Neural cell (in vitro differentiated cells): ENCODE data around the gene DCC. TPM values are rescaled to one million over a fixed set of nuclear protein-coding genes. Genes with fewer than 3 reads are reported as not detected.
"Not testable (repeated sequence)": the region's sequence is repeated elsewhere in the genome, so short reads cannot be mapped to it uniquely, and the experiment has no call there.

Experiments
- H2AFZ ChIP-seq: fragments of 200-600, 300-800 bp; sonication (generic), shearing (Covaris generic); 2 replicates; pipeline ENCODE4 v1.6.0; 2014; ENCODE audit warnings: low read depth, mild to moderate bottlenecking, antibody characterized with exemption, low read length, moderate library complexity
- H3F3A ChIP-seq: fragments of 200-600 bp; shearing (Covaris generic); 2 replicates; pipeline ENCODE4 v1.6.1; 2016; ENCODE audit warnings: mild to moderate bottlenecking, moderate library complexity, mixed read lengths, antibody characterized with exemption, low read length; ENCODE audit not compliant: insufficient read depth, poor library complexity, severe bottlenecking
- H3K27ac ChIP-seq: fragments of 200-600, 300-800 bp; sonication (generic), shearing (Covaris generic); 2 replicates; pipeline ENCODE4 v1.5.1; 2014; ENCODE audit warnings: mild to moderate bottlenecking, low read length, moderate library complexity
- H3K27me3 ChIP-seq: fragments of 300-800, 200-600 bp; sonication (generic), shearing (Covaris generic); 2 replicates; pipeline ENCODE4 v1.6.0; 2014; ENCODE audit warnings: mild to moderate bottlenecking, low read depth, low read length, moderate library complexity; ENCODE audit not compliant: insufficient read depth
- H3K36me3 ChIP-seq: fragments of 300-800, 200-600 bp; sonication (generic), shearing (Covaris generic); 2 replicates; pipeline ENCODE4 v1.5.1; 2014; ENCODE audit warnings: mild to moderate bottlenecking, antibody characterized with exemption, low read length, moderate library complexity; ENCODE audit not compliant: insufficient read depth
- H3K4me2 ChIP-seq: fragments of 300-800, 200-600 bp; sonication (generic), shearing (Covaris generic); 2 replicates; pipeline ENCODE4 v1.6.0; 2014; ENCODE audit warnings: mild to moderate bottlenecking, low read length
- H3K4me3 ChIP-seq: fragments of 300-800, 200-600 bp; sonication (generic), shearing (Covaris generic); 2 replicates; pipeline ENCODE4 v1.5.1; 2014; ENCODE audit warnings: mild to moderate bottlenecking, low read length, moderate library complexity
- H3K79me2 ChIP-seq: fragments of 200-600 bp; shearing (Covaris generic); replicated peaks from 2 replicates; pipeline ENCODE4 v1.6.0; 2014; ENCODE audit warnings: mild to moderate bottlenecking, low read length, moderate library complexity; ENCODE audit not compliant: insufficient read depth
- H3K9ac ChIP-seq: fragments of 300-800, 200-600 bp; sonication (generic), shearing (Covaris generic); 2 replicates; pipeline ENCODE4 v1.6.1; 2016; ENCODE audit warnings: mild to moderate bottlenecking, low read length, mixed read lengths
- H3K9me2 ChIP-seq: fragments of 200-600 bp; shearing (Covaris generic); 2 replicates; pipeline ENCODE4 v1.6.1; 2016; ENCODE audit warnings: mild to moderate bottlenecking, low read length, mixed read lengths; ENCODE audit not compliant: insufficient read depth
- H3K9me3 ChIP-seq: fragments of 200-600, 300-800 bp; sonication (generic), shearing (Covaris generic); 2 replicates; pipeline ENCODE4 v1.6.1; 2016; ENCODE audit warnings: mild to moderate bottlenecking, mixed run types, low read length, moderate library complexity, mixed read lengths
- H4K20me1 ChIP-seq: fragments of 200-600 bp; shearing (Covaris generic); 2 replicates; pipeline ENCODE4 v1.6.1; 2016; ENCODE audit warnings: mild to moderate bottlenecking, mixed run types; ENCODE audit not compliant: insufficient read depth
- CTCF ChIP-seq: fragments of 450-650 bp; IDR thresholded peaks from 2 replicates; pipeline ENCODE4 v1.5.1; 2014; ENCODE audit warnings: antibody characterized with exemption, mild to moderate bottlenecking, moderate library complexity; ENCODE audit not compliant: poor library complexity, severe bottlenecking
- EP300 ChIP-seq: fragments of 450-650 bp; conservative IDR thresholded peaks from 2 replicates; pipeline ENCODE4 v1.6.1; 2014; ENCODE audit warnings: antibody characterized with exemption, mild to moderate bottlenecking, moderate library complexity; ENCODE audit not compliant: poor library complexity, severe bottlenecking
- EZH2 ChIP-seq: fragments of 200-600, 300-800 bp; shearing (Covaris generic), sonication (generic); IDR thresholded peaks from 2 replicates; pipeline ENCODE4 v1.6.1; 2014; ENCODE audit warnings: antibody characterized with exemption, low read length, borderline replicate concordance, mild to moderate bottlenecking; ENCODE audit not compliant: insufficient read depth, poor library complexity, severe bottlenecking
- MXI1 ChIP-seq: fragments of 450-650 bp; conservative IDR thresholded peaks from 2 replicates; pipeline ENCODE4 v1.6.1; 2014; ENCODE audit warnings: antibody characterized with exemption, mild to moderate bottlenecking; ENCODE audit not compliant: poor library complexity, severe bottlenecking
- POLR2AphosphoS5 ChIP-seq: IDR thresholded peaks from 2 replicates; pipeline ENCODE4 v1.6.1; 2012
- RAD21 ChIP-seq: fragments of 450-650 bp; conservative IDR thresholded peaks from 2 replicates; pipeline ENCODE4 v1.6.1; 2014; ENCODE audit warnings: antibody characterized with exemption, mild to moderate bottlenecking, moderate library complexity
- REST ChIP-seq: IDR thresholded peaks from 2 replicates; pipeline ENCODE4 v1.6.1; 2012; ENCODE audit warnings: borderline replicate concordance
- SMC3 ChIP-seq: fragments of 450-650 bp; conservative IDR thresholded peaks from 2 replicates; pipeline ENCODE4 v1.6.1; 2014; ENCODE audit warnings: antibody characterized with exemption, mild to moderate bottlenecking, moderate library complexity; ENCODE audit not compliant: poor library complexity
- TAF1 ChIP-seq: IDR thresholded peaks from 2 replicates; pipeline ENCODE4 v1.6.1; 2012; ENCODE audit warnings: low read depth
- polyA plus RNA-seq: library from polyadenylated mRNA; depleted of rRNA; stranded (reverse); fragments of >200 nt; gene quantifications from 2 replicates; pipeline ENCODE4 v1.2.3, GENCODE V29; 2014

The DCC gene
- polyA plus RNA-seq, 1 donor from 2014 or later = 40.7 TPM

- Histone ChIP-seq H3K4me3 (no peak overlapping the region), H2AFZ (no peak overlapping the region), H3K27me3 (no peaks in the 10 kb centered on the region), H3K79me2 (peaks cover 86% of the 10 kb centered on the region), H4K20me1 (no peaks in the 10 kb centered on the region), H3K9me3 (no peaks in the 10 kb centered on the region), H3K9me2 (no peaks in the 10 kb centered on the region), H3K36me3 (no peaks in the 10 kb centered on the region), H3K9ac (no peak overlapping the region), H3K4me2 (no peak overlapping the region), H3K27ac (no peak overlapping the region), H3F3A (no peaks in the 10 kb centered on the region)
- TF ChIP-seq SMC3 = no peak
- no peak for TF ChIP-seq RAD21
- TF ChIP-seq POLR2AphosphoS5 = no peak
- TF ChIP-seq REST = no peak
- TF ChIP-seq EZH2 = no peak
- TF ChIP-seq CTCF = no peak
- TF ChIP-seq EP300 = no peak
- no peak for TF ChIP-seq TAF1
- TF ChIP-seq MXI1 = no peak
Measured at GRCh38 chr18:52353589-52353988, 13.6 kb downstream of the DCC start.

DNA sequence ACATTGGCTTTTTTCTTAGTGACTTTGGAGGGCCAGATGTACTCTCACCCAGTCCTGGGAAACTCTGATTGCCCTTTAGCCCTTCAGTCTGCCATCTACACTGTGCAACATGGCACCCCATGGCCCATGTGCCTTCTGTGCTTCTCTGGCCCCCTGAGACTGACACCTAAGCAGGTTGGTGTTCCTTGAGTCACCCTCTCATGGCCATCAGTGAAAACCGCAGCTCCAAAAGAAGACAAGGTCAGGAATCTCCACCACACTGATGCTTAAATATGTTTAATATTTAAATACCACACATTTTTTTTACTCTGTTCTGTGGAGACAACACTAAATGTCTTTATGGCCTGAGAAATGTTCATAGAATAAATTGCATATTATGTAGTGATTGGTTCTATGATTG, 23.9 kb downstream of the DCC start:
- Histone ChIP-seq H3K36me3 (no peaks in the 10 kb centered on the region), H3K9me2 (no peaks in the 10 kb centered on the region), H3F3A (no peaks in the 10 kb centered on the region), H3K9ac (no peak overlapping the region), H2AFZ (no peak overlapping the region), H3K4me2 (no peak overlapping the region), H4K20me1 (no peaks in the 10 kb centered on the region), H3K27ac (no peak overlapping the region), H3K9me3 (no peaks in the 10 kb centered on the region), H3K79me2 (peaks cover 72% of the 10 kb centered on the region), H3K4me3 (no peak overlapping the region), H3K27me3 (no peaks in the 10 kb centered on the region)
- TF ChIP-seq CTCF (no peak), TAF1 (no peak), MXI1 (no peak), POLR2AphosphoS5 (no peak), EZH2 (no peak), EP300 (no peak), RAD21 (no peak), SMC3 (no peak), REST (no peak)

DNA sequence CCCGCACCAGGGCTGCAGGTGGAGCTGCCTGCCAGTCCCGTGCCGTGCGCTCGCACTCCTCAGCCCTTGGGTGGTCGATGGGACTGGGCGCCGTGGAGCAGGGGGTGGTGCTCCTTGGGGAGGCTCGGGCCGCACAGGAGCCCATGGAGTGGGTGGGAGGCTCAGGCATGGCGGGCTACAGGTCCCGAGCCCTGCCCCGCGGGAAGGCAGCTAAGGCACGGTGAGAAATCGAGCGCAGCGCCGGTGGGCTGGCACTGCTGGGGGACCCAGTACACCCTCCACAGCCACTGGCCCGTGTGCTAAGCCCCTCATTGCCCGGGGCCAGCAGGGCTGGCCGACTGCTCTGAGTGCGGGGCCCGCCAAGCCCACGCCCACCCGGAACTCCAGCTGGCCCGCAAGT, 26.9 kb downstream of the DCC start:
- H3K4me2 ChIP-seq, H2AFZ ChIP-seq, H3K4me3 ChIP-seq, H3K27me3 ChIP-seq, H3F3A ChIP-seq, H3K9ac ChIP-seq, H3K27ac ChIP-seq, H3K9me3 ChIP-seq, H3K36me3 ChIP-seq, H4K20me1 ChIP-seq, H3K9me2 ChIP-seq: not testable (repeated sequence)
- peaks cover 69% of the 10 kb centered on the region for H3K79me2 ChIP-seq
